Measurements from ENCODE around the gene SH3GL3.

- TF ChIP-seq CTCF (IDR thresholded peaks at IDR 0.05 in 8 of 11, conservative IDR thresholded peaks at IDR 0.05 in 3 of 11) (no peak), POLR2A (IDR thresholded peaks at IDR 0.05) (no peak)
Measured at GRCh38 chr15:83477808-83478537, 30.8 kb downstream of the SH3GL3 start.
